Thyroid gland (tissue), 4 donors: Measurements from ENCODE around the gene LCNL1.

ENCODE experiments used
- POLR2A ChIP-seq, 2 donors: fragments of 450-650 bp; IDR thresholded peaks; one replicate each; pipeline ENCODE4 v1.6.1; 2017; ENCODE audit warnings: antibody characterized with exemption in 2 of 2, mild to moderate bottlenecking in 2 of 2, moderate library complexity in 1 of 2
- TF ChIP-seq, protein P1 (sequence below), 6 experiments: fragments of 200-600 bp in 3 of 6; fragments of 450-650 bp in 3 of 6; sonication (generic) in 3 of 6; IDR thresholded peaks; one replicate each; pipeline ENCODE4 v1.5.1; 2016 to 2019; ENCODE audit warnings: antibody characterized with exemption in 6 of 6, mild to moderate bottlenecking in 2 of 6, inconsistent platforms in 1 of 6, moderate library complexity in 1 of 6

DNA sequence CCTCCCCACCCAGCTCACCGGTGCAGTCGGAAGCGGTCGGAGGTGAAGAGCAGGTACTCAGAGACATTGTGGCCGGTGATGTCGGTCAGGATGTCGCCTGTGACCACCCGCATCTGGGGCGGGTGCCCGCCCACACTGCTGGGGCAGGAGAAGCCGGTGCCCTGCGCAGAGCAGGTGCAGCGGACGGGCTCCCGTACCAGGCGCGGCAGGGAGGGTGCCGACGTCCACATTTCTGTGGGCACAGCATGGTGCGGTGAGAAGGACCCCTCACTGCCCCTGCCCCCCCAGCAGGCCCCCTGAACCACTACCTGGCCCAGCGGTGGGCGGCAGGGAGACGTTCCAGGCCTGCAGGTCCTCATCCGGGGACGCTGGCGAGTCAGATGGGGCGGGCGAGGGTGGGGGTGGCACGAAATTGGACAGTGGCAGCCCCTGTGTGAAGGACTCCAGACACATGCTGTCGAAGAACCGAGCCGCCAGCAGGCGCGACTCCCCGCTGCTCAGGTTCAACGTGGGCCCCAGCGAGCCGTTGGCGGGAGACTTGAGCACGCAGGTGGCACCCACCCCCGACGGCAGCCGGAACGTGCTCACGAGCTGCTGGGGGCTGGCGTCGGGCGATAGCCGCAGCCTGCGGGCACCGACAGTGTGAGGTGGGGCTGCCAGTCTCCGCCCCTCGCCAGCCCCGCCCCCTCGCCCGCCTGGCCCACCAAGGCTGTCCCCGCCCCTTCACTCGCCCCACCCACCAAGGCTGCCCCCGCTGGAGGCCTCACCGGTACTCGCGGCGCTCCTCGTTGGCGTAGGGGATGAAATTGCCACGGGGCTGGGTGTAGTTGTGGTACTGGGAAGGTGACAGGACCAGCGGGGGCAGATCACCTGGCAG, 30.1 kb downstream of the LCNL1 start:
- TF ChIP-seq, protein P1, sequence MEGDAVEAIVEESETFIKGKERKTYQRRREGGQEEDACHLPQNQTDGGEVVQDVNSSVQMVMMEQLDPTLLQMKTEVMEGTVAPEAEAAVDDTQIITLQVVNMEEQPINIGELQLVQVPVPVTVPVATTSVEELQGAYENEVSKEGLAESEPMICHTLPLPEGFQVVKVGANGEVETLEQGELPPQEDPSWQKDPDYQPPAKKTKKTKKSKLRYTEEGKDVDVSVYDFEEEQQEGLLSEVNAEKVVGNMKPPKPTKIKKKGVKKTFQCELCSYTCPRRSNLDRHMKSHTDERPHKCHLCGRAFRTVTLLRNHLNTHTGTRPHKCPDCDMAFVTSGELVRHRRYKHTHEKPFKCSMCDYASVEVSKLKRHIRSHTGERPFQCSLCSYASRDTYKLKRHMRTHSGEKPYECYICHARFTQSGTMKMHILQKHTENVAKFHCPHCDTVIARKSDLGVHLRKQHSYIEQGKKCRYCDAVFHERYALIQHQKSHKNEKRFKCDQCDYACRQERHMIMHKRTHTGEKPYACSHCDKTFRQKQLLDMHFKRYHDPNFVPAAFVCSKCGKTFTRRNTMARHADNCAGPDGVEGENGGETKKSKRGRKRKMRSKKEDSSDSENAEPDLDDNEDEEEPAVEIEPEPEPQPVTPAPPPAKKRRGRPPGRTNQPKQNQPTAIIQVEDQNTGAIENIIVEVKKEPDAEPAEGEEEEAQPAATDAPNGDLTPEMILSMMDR (IDR thresholded peaks at IDR 0.05): no peak
- no peak for TF ChIP-seq POLR2A (IDR thresholded peaks at IDR 0.05)
